HG03575 (cell line): Measurements from ENCODE around the gene NOCT.
A peak's percentile ranks its signal among the peaks of the same experiment; 100 is the strongest.
"Not testable (repeated sequence)": the region's sequence is repeated elsewhere in the genome, so short reads cannot be mapped to it uniquely, and the experiment has no call there.

ENCODE experiments used
- ATAC-seq: cut with Tn5 transposase; IDR thresholded peaks from one replicate; pipeline ENCODE4 v1.9.1; 2021; ENCODE audit not compliant: unreplicated experiment, insufficient number of reproducible peaks, low FRiP score; ENCODE audit errors: extremely low read depth

NOCT gene

DNA sequence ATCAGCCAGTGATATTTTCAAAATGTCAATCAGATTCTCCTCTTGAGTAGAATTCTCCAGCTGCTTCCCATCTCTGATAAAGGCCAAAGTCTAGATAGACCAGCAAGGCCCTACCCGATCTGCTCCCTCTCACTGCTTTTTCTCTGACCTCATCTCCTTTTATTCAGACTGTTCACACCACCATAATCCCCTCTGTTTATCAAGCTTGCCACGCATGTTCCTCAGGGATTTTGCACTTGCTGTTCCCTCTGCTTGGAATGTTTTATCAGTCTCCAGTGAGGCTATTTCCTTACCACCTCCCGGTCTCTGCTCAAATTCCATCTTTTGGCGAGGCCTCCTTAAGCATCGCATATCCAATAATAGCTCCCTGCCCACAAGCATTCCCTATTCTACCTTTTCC is 20.1 kb downstream of the NOCT start:
- no peak for ATAC-seq

GRCh38 chr4:139036885-139037284 is 21.3 kb downstream of the NOCT start:
- ATAC-seq: no peak

DNA sequence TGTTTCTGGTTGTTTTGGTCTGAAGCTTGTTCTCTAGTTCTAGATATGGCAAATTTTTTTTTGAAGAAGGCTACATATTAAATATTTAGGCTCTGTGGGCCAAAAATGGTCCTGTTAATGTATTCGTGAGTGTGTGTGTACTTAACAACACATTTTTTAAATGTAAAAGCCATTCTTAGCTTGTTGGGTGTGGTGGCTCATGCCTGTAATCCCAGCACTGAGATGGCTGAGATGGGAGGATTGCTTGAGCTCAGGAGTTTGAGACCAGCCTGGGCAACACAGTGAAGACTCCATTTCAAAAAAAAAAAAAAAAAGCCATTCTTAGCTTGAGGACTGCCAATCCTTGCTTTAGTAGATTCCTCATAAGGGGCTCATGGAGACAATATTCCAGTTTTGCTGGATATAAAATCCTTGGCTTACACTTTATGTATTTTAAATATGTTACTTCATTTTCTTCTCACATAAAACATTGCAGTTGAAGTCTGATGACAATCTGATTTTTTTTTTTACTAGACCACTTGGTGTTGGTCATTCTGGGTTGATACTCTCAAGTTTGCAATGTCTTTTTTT is 23.4 kb downstream of the NOCT start:
- no peak for ATAC-seq

DNA sequence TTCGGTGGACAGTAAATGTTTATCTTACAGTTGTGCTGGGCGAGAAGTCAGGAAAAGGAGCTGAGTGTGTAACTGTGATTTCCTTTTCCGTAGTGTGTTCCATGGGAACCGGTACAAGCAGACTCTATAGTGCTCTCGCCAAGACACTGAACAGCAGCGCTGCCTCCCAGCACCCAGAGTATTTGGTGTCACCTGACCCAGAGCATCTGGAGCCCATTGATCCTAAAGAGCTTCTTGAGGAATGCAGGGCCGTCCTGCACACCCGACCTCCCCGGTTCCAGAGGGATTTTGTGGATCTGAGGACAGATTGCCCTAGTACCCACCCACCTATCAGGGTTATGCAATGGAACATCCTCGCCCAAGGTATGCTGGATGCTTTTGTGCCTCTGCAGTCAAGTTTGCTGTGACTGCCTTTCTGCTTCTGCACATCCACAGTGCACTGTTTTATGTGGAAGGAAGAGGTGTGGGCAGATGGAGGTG is 27.4 kb downstream of the NOCT start:
- no peak for ATAC-seq

DNA sequence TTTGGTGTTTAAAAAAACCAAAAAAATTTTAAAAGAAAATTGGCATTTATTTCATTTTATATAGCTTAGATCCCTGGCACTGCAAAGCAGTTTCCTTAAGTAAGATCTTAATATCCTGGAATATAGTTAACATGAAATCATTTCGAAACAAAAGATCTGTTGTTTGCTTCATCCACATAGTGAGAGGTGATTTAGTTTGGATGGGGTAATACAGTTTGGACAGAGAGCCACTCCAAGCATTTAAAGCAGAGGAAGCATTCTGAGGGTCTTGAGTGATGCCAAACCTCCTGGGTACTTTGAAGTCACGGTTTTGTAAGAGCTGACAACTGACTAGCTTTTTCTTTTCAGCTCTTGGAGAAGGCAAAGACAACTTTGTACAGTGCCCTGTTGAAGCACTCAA is 28.7 kb downstream of the NOCT start:
- no peak for ATAC-seq

- no peak for ATAC-seq
These were observed 32.4 kb downstream of the NOCT start for GRCh38 chr4:139048026-139048425.

DNA sequence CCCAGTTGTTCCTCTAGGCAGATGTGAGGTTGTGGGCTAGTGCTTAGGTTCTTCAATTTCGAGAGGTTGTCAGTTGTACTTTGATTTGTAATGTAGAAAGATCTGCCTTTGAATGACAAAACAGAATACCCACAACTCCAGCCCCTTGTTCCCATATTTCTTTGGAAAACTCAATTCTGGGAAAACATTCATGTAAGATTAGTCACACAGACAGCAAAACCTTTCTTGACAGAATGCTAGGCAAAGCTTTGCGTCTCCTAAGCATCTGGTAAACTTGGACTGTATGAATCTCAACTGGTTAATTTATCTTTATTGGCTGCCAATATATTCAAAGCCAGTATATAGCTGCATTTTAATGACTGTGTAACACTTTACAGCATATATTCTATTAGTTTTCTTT is 34.9 kb downstream of the NOCT start:
- no peak for ATAC-seq

DNA sequence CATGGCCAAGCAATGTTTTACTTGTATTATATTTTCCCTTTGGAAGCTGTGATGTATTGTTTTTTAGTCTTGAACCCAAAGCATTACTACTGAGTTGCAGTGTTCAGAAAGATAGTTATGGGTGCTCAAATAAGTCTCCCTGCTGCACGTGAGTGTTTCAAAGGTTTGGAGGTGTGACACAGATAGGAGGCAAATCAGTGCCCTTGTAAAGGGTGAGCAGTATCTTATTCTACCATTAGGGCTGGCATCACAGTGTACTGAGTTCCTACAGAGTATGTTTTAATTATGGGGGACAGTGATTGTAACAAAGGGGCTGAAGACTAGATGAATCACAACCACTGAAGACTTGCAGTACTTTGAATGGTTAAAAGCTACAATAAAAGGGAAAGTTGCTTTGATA is 38.3 kb downstream of the NOCT start:
- no peak for ATAC-seq

DNA sequence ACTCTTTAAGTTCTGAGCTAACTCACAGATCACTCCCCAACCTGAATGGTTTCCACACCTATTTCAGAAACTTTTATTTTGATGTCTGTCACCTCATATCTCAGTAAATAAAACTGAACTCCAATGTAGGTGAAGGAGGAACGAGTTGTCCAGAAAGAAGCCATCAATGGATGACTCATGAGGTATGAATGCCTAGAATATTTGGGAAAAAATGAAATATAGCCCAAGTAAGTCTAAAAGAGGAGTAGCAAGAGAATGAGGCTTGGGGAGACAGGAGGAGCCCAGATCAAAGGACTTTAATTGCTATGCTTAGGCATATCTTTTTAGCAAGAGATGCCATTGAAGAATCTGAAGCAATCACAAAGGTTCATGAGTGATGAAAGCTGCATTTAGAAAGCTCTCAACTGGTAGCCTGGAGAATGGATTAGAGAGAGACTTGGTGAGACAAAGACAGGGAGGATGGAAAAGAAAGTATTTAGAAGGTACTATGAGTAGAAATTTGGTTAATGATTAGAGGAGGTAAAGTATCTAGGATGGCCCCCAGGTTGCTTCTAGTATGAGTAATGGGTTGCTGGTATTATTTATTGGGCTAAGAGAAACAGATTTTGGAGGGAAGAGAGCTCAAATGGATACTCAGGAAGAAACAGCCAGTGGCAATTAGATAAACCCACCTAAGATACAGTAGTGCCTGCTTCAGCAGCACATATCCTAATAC is 39.4 kb downstream of the NOCT start:
- no peak for ATAC-seq

DNA sequence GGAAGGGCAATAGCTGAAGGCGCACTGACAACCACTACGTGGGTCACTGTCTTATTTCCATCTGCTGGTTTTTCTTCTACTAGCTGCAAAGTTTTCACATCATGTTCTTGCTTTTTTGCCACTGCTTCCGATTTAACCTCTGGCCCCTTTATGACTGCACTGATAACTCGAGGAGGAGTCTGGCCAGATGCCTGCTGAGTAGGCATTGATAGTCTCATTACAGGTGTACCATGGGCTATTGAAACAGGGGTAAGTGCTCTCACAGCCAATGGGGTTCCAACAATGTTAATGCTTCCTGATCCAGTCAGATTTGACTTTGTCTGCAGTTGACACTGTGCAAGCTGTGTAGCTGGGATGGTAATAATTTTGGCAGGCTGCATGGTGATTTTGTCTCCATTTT is 43.4 kb downstream of the NOCT start:
- ATAC-seq: not testable (repeated sequence)

DNA sequence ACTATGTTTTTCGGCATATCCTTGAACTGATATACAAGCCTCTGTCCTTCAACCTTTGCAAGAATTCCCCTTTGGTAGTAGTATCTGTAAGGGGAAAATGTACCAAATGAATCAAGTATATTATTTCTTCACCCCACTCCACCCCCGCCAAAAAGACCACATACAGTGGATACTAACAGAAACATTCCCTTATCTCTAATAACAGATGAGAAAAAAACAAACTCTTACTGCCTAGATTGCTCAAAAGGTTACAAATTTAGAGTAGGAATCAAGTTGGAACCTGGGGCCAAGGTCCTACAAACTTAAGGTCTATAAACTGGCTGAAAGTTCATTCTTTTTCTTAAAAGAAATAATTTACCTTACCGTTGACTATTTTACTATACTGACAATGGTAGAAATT is 45.0 kb downstream of the NOCT start:
- ATAC-seq: no peak

DNA sequence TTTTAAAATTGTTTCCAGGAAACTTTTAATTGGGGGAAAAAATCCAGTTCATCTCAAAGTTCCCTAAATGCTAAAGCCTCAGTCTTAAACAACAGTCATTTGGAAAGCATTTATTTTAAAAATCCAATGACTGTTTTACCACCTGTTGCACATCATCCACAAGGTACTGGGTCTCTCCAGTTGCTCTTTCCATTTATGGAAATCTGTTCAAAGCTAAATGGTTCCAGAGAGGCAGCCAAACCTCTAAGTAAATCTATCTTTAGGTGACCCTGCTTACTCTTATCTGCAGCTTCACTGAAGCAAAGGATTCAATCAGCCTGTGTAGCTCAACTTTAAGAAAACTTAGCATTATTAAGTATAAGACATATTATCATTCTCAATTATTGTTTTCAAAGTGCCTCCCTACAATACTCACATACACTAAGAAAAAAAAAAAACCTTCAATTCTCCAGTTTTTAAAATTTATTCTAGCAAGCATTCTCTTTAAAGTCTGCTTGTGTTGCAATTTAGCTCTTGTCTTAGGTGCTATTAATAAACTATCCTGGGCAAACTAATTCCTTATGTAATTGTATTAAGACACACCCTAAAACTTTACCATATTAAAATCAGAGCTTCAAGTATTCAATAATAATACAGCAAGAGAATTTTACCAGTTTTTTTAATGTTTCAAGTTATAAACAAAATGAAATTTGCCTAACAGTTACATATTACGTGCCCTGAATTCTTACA is 60.6 kb downstream of the NOCT start:
- ATAC-seq: no peak

DNA sequence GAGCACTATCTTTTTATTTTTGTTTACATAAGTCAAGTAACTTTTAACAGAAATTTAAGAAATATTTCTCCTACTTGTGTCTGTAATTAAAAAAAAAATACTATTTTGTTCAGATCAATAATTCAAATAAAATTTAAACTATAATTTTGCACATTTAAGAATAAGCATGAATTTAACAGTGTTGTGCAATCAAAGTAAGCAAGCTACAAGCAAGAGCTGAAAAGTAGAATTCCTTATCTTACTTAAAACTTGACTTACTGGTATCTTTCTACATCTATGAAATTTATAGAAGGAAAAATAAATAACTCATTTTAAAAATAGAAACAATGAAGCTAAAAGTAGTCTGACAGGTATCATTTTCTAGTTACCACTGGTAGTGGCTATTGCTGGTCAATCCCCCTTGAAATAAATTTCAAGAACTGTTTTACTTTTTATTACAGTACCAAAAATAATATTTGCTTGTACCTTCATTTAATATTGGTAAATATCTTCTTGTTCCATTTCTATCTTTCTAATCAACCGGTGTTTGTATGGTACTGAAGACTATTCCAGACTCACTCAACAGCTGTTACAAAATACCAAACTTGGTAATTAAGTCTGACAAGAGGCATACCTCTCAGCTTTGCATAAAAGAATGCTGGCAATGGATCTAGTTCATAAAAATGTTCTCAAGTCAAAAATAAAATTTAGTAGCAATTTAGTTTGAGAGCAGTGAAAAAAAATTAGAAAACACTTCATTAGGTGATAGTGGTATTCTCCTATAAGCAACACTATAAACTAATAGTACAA is 62.2 kb downstream of the NOCT start:
- no peak for ATAC-seq

- ATAC-seq: no peak
These were observed 63.3 kb downstream of the NOCT start for GRCh38 chr4:139078926-139079325.

DNA sequence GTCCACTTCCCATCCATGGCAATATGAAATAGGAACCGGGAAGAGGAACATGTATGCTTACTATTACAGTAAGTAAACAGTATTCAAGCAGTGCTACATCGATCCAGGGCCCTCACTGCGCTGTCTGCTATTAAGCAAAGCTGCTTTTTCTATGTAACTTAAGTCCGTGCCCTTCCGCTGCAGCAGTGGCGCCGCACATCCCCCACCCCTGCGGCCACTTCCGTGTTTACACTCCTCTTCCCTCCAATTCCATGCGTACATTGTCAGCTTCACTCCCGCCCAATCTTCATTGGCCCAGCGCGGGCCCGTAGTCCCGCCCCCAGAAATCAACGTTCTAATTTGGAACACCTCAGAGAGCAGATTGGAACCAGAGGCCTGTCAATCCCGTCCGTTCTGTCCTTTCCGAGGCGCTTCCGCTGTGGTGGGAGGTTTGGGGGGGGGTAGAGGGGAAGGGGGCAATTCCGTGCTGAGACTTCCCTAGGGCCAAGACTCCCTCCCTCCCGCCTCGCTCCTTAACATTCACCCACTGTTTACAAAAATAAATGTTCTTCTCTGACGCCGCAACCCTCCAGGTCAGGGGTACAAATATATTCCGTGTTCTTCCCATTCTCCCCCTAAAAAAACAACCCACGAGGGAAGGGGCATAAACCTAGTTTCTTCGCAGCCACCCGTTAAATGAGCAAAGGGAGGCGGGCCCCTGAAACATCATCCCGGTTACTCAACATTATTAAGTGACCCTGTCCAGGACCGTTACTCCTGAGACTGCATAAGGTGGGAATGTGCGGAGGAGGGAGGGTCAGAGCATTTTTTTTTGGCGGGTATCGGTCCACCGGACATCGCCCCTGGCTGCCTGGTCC is 67.4 kb downstream of the NOCT start:
- ATAC-seq: peak; percentile 93

DNA sequence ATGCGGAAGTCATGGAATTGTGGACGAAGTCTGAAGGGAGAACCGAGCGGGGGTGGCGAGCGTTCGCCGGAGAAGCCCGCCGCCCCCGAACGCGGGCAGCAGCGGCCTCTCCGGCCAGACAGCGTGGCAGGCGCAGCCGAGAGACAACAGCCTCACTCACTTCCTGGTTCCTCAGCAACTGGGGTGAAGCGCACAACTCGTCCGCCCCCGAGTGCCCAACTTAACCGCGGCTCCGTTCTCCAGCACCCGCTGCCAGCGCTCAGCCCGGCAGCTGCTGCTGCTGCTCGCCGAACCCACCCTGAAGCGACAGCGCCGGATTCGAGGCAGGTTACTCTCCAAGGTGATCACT is 68.0 kb downstream of the NOCT start:
- no peak for ATAC-seq

- no peak for ATAC-seq
These were observed 68.6 kb downstream of the NOCT start for GRCh38 chr4:139083956-139084803.

DNA sequence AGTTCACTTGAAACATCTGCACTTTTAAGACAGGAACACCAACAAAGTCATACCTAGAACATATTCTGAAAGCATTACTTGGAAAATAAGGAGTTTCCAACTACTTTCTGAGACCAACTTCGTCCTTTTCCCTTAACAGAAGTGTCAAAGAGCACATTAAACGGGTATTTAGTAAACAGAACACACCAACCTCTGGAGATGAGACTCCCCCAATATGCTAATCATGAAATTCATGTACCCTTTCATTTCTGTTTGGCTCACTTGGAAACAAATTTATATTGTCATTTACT is 69.2 kb downstream of the NOCT start:
- no peak for ATAC-seq
